WTC11 (cell line): Measurements from ENCODE around the gene DTHD1. TPM values are rescaled to one million over a fixed set of nuclear protein-coding genes. Genes with fewer than 3 reads are reported as not detected.

ENCODE experiments used
- ATAC-seq: fragments of 200-7000 bp; cut with Tn5 transposase; 2 replicates; pipeline ENCODE4 v1.10.0; 2021; ENCODE audit warnings: mild to moderate bottlenecking, moderate library complexity
- CTCF ChIA-PET: fragments of 300-600 bp; sonication (Branson Sonifier 250); formaldehyde crosslinking; loops from one replicate; lab custom pipeline; 2021; ENCODE audit warnings: antibody characterized with exemption; lab: Charles Lee
- POLR2A ChIA-PET: fragments of 350-600 bp; sonication (Branson Sonifier 250); formaldehyde crosslinking; loops from one replicate; lab custom pipeline; 2021; ENCODE audit warnings: antibody characterized with exemption; lab: Charles Lee
- DNase-seq: peaks from one replicate; pipeline ENCODE4 v3.0.0; 2021; ENCODE audit warnings: low spot score
- H3K27ac Mint-ChIP-seq: 2 replicates; pipeline ENCODE4 v1.8.0; 2021; ENCODE audit warnings: mixed read lengths
- H3K27me3 Mint-ChIP-seq: 2 replicates; pipeline ENCODE4 v1.8.0; 2021; ENCODE audit warnings: low read depth, mild to moderate bottlenecking, moderate library complexity, mixed read lengths
- H3K36me3 Mint-ChIP-seq: 2 replicates; pipeline ENCODE4 v1.8.0; 2021; ENCODE audit warnings: mixed read lengths
- H3K4me1 Mint-ChIP-seq: 2 replicates; pipeline ENCODE4 v1.8.0; 2022; ENCODE audit warnings: mixed read lengths
- H3K4me3 Mint-ChIP-seq: 2 replicates; pipeline ENCODE4 v1.8.0; 2021; ENCODE audit warnings: mild to moderate bottlenecking, moderate library complexity, mixed read lengths
- H3K9me3 Mint-ChIP-seq: 2 replicates; pipeline ENCODE4 v1.8.0; 2021; ENCODE audit warnings: mixed read lengths
- ATF1 ChIP-seq: sonication (generic); formaldehyde crosslinking; IDR thresholded peaks from 2 replicates; pipeline ENCODE4 v1.8.1; 2023; ENCODE audit warnings: mild to moderate bottlenecking, moderate library complexity, missing genetic modification reagents
- CREM ChIP-seq: sonication (generic); formaldehyde crosslinking; IDR thresholded peaks from 2 replicates; pipeline ENCODE4 v1.8.1; 2022; ENCODE audit warnings: mild to moderate bottlenecking, missing genetic modification reagents, moderate library complexity
- ELF4 ChIP-seq: sonication (generic); formaldehyde crosslinking; IDR thresholded peaks from 2 replicates; pipeline ENCODE4 v1.8.1; 2022; ENCODE audit warnings: low read depth, mild to moderate bottlenecking, moderate library complexity, missing genetic modification reagents
- EMX1 ChIP-seq: fragments of 250-450 bp; sonication (Bioruptor Pico); IDR thresholded peaks from 2 replicates; pipeline ENCODE4 v1.8.0; 2021; ENCODE audit warnings: mild to moderate bottlenecking
- FOXJ3 ChIP-seq: sonication (generic); formaldehyde crosslinking; IDR thresholded peaks from 2 replicates; pipeline ENCODE4 v1.9.0; 2021; ENCODE audit warnings: missing genetic modification reagents, mild to moderate bottlenecking, borderline replicate concordance
- FOXP1 ChIP-seq: sonication (generic); formaldehyde crosslinking; IDR thresholded peaks from 2 replicates; pipeline ENCODE4 v1.8.0; 2022; ENCODE audit warnings: missing genetic modification reagents, mild to moderate bottlenecking, moderate library complexity, borderline replicate concordance
- GTF2I ChIP-seq: fragments of 250-450 bp; sonication (Bioruptor Pico); conservative IDR thresholded peaks from 2 replicates; pipeline ENCODE4 v1.4.0; 2021; ENCODE audit warnings: mild to moderate bottlenecking
- KAT7 ChIP-seq: sonication (generic); formaldehyde crosslinking; IDR thresholded peaks from 2 replicates; pipeline ENCODE4 v1.8.1; 2023; ENCODE audit warnings: missing genetic modification reagents, mild to moderate bottlenecking, borderline replicate concordance
- MXD4 ChIP-seq: fragments of 250-450 bp; sonication (Bioruptor Pico); IDR thresholded peaks from 2 replicates; pipeline ENCODE4 v1.8.0; 2021; ENCODE audit warnings: mild to moderate bottlenecking, moderate library complexity, borderline replicate concordance
- MYBL2 ChIP-seq: sonication (generic); formaldehyde crosslinking; IDR thresholded peaks from 2 replicates; pipeline ENCODE4 v1.8.1; 2023; ENCODE audit warnings: mild to moderate bottlenecking, moderate library complexity, missing genetic modification reagents
- NFE2L1 ChIP-seq: sonication (generic); formaldehyde crosslinking; IDR thresholded peaks from 2 replicates; pipeline ENCODE4 v1.8.1; 2023; ENCODE audit warnings: missing genetic modification reagents
- SOX15 ChIP-seq: fragments of 250-450 bp; sonication (Bioruptor Pico); IDR thresholded peaks from 2 replicates; pipeline ENCODE4 v1.9.0; 2021; ENCODE audit warnings: mild to moderate bottlenecking
- TP53 ChIP-seq: sonication (generic); formaldehyde crosslinking; IDR thresholded peaks from 2 replicates; pipeline ENCODE4 v1.8.1; 2023; ENCODE audit warnings: mild to moderate bottlenecking, missing genetic modification reagents
- ZNF317 ChIP-seq: sonication (generic); formaldehyde crosslinking; IDR thresholded peaks from 2 replicates; pipeline ENCODE4 v1.8.1; 2023; ENCODE audit warnings: low read depth, mild to moderate bottlenecking, moderate library complexity, missing genetic modification reagents, borderline replicate concordance
- total RNA-seq: library from RNA; stranded (reverse); gene quantifications from 3 replicates; pipeline ENCODE4 v1.2.3, GENCODE V29; 2021
- TF ChIP-seq, protein P1 (sequence below): sonication (generic); formaldehyde crosslinking; IDR thresholded peaks from 2 replicates; pipeline ENCODE4 v1.8.0; 2023; ENCODE audit warnings: missing genetic modification reagents, mild to moderate bottlenecking, borderline replicate concordance
- TF ChIP-seq, protein P2 (sequence below): sonication (generic); formaldehyde crosslinking; IDR thresholded peaks from 2 replicates; pipeline ENCODE4 v1.8.1; 2023; ENCODE audit warnings: mild to moderate bottlenecking, missing genetic modification reagents, moderate library complexity
- TF ChIP-seq, protein P3 (sequence below): sonication (generic); formaldehyde crosslinking; IDR thresholded peaks from 2 replicates; pipeline ENCODE4 v1.8.1; 2023; ENCODE audit warnings: mild to moderate bottlenecking, missing genetic modification reagents, moderate library complexity
- TF ChIP-seq, protein P4 (sequence below): sonication (generic); formaldehyde crosslinking; IDR thresholded peaks from 2 replicates; pipeline ENCODE4 v1.8.1; 2023; ENCODE audit warnings: mild to moderate bottlenecking, missing genetic modification reagents
- TF ChIP-seq, protein P5 (sequence below): fragments of 250-450 bp; sonication (Bioruptor Pico); IDR thresholded peaks from 2 replicates; pipeline ENCODE4 v1.9.0; 2021; ENCODE audit warnings: mild to moderate bottlenecking
- TF ChIP-seq, protein P6 (sequence below): fragments of 250-450 bp; sonication (Bioruptor Pico); IDR thresholded peaks from 2 replicates; pipeline ENCODE4 v1.8.0; 2021; ENCODE audit warnings: mild to moderate bottlenecking
- TF ChIP-seq, protein P7 (sequence below): sonication (generic); formaldehyde crosslinking; IDR thresholded peaks from 2 replicates; pipeline ENCODE4 v1.8.0; 2022; ENCODE audit warnings: mild to moderate bottlenecking, missing genetic modification reagents

Gene DTHD1
- total RNA-seq, 1 experiment from 2014 or later: not detected

DNA sequence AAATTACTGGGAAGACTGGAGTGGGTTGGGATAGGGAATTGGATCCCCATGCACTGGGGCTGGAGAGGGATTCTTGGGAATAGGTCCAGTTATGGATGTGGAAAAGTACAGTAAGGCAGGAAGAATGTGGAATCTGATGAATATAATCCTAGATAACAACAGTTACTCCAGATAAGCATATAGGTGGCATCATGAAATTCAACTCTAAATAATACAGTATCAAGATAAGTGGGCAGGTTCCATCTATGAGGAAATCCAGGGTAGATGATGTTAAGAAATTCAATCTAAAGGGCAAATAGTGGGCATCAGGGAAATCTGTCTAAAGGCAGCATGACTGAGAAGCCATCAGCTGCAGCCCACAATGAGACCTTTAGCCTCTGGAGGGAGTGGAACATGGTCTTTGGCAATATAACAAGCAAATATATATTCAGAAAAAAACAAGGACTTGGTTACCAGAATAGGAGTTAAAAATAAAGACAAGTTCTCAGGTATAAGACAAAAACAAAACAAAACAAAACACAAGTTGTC is 1.2 kb downstream of the DTHD1 start (continued):
- TF ChIP-seq, protein P1, sequence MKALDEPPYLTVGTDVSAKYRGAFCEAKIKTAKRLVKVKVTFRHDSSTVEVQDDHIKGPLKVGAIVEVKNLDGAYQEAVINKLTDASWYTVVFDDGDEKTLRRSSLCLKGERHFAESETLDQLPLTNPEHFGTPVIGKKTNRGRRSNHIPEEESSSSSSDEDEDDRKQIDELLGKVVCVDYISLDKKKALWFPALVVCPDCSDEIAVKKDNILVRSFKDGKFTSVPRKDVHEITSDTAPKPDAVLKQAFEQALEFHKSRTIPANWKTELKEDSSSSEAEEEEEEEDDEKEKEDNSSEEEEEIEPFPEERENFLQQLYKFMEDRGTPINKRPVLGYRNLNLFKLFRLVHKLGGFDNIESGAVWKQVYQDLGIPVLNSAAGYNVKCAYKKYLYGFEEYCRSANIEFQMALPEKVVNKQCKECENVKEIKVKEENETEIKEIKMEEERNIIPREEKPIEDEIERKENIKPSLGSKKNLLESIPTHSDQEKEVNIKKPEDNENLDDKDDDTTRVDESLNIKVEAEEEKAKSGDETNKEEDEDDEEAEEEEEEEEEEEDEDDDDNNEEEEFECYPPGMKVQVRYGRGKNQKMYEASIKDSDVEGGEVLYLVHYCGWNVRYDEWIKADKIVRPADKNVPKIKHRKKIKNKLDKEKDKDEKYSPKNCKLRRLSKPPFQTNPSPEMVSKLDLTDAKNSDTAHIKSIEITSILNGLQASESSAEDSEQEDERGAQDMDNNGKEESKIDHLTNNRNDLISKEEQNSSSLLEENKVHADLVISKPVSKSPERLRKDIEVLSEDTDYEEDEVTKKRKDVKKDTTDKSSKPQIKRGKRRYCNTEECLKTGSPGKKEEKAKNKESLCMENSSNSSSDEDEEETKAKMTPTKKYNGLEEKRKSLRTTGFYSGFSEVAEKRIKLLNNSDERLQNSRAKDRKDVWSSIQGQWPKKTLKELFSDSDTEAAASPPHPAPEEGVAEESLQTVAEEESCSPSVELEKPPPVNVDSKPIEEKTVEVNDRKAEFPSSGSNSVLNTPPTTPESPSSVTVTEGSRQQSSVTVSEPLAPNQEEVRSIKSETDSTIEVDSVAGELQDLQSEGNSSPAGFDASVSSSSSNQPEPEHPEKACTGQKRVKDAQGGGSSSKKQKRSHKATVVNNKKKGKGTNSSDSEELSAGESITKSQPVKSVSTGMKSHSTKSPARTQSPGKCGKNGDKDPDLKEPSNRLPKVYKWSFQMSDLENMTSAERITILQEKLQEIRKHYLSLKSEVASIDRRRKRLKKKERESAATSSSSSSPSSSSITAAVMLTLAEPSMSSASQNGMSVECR (CRISPR knock-in tag): no peak
- TF ChIP-seq FOXP1 (CRISPR knock-in tag) (no peak), SOX15 (CRISPR knock-in tag) (no peak), KAT7 (no peak), MXD4 (CRISPR knock-in tag) (no peak), CREM (CRISPR knock-in tag) (no peak), NFE2L1 (CRISPR knock-in tag) (no peak)
- TF ChIP-seq, protein P2, sequence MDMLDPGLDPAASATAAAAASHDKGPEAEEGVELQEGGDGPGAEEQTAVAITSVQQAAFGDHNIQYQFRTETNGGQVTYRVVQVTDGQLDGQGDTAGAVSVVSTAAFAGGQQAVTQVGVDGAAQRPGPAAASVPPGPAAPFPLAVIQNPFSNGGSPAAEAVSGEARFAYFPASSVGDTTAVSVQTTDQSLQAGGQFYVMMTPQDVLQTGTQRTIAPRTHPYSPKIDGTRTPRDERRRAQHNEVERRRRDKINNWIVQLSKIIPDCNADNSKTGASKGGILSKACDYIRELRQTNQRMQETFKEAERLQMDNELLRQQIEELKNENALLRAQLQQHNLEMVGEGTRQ (CRISPR knock-in tag): no peak

DNA sequence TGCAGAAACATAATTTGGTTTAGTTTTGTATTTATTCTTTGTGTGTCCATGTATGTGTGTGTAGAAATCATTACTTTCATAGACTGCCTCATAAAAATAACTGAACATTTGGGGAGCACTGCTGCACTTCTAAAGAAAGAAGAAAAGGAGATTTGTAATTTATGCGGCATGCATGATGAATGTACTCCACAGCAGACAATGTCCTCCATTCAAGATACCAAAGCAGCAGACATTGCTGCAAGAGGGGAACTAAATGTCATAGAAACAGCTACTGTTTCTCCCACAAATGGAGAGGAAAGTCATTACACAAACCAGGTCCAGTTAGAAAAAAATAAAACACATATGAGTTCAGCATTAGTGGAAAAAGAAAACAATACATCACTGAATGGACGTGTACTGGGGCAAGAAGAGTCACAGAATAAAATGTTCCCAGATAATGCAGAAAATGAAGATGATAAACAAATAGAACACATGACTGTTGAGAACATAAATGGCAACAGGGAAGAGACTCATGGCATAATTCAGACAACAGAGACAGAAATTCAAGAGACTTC is 2.6 kb downstream of the DTHD1 start:
- Mint-ChIP-seq H3K27me3 (no peaks in the 10 kb centered on the region), H3K27ac (no peak overlapping the region), H3K4me1 (peaks cover 5% of the 10 kb centered on the region; the same call in 1 of the 2 replicates), H3K36me3 (no peaks in the 10 kb centered on the region), H3K9me3 (no peaks in the 10 kb centered on the region)
- ChIA-PET CTCF (no interaction called here), POLR2A (no interaction called here)
- no peak for ATAC-seq
- TF ChIP-seq MYBL2 (CRISPR knock-in tag) (no peak), EMX1 (no peak), ATF1 (CRISPR knock-in tag) (no peak)
- TF ChIP-seq, protein P3, sequence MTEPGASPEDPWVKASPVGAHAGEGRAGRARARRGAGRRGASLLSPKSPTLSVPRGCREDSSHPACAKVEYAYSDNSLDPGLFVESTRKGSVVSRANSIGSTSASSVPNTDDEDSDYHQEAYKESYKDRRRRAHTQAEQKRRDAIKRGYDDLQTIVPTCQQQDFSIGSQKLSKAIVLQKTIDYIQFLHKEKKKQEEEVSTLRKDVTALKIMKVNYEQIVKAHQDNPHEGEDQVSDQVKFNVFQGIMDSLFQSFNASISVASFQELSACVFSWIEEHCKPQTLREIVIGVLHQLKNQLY (CRISPR knock-in tag): no peak
- TF ChIP-seq, protein P4, sequence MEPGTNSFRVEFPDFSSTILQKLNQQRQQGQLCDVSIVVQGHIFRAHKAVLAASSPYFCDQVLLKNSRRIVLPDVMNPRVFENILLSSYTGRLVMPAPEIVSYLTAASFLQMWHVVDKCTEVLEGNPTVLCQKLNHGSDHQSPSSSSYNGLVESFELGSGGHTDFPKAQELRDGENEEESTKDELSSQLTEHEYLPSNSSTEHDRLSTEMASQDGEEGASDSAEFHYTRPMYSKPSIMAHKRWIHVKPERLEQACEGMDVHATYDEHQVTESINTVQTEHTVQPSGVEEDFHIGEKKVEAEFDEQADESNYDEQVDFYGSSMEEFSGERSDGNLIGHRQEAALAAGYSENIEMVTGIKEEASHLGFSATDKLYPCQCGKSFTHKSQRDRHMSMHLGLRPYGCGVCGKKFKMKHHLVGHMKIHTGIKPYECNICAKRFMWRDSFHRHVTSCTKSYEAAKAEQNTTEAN (CRISPR knock-in tag): no peak
- TF ChIP-seq, all 79 proteins: peak for 0
- H3K4me3 Mint-ChIP-seq: no peak overlapping the region
- no peak for DNase-seq

DNA sequence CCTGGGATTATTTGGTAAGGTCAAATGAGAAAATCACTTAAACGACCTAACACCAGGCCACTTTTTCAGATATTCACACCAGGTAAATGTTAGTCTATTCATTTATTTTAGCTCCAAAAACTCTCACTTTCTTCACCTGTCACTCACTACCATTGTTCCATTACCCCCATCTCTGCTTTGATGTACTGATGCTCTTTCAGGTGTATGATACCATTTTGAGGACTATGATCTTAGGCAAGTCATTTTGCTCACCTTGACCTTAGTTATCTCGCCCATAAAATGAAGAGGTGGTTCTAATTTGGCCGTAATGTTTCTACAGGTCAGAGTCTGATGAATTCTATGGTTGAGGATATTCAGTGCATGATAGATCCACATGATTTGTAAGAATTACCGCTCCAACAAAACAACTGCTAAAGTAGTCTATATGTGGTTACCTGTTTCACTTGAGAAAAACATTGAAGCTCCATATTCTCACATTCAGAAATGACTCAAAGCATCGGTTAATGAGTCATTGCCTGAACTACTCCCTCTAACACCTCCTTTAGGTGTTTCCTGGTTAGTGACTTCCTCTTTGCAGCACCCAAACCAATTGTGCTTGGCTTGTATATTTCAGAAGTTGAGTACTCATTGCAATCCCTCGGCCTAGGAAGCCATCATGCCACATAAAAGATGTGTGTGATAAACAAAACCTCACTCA is 4.5 kb downstream of the DTHD1 start:
- ChIA-PET POLR2A (no interaction called here), CTCF (no interaction called here)
- Mint-ChIP-seq H3K36me3 (no peaks in the 10 kb centered on the region), H3K9me3 (no peaks in the 10 kb centered on the region), H3K27me3 (no peaks in the 10 kb centered on the region), H3K27ac (no peak overlapping the region), H3K4me3 (no peak overlapping the region), H3K4me1 (no peaks in the 10 kb centered on the region)
- ATAC-seq (no peak), DNase-seq (no peak)
- no peak for TF ChIP-seq ELF4 (CRISPR knock-in tag)
- TF ChIP-seq, protein P5, sequence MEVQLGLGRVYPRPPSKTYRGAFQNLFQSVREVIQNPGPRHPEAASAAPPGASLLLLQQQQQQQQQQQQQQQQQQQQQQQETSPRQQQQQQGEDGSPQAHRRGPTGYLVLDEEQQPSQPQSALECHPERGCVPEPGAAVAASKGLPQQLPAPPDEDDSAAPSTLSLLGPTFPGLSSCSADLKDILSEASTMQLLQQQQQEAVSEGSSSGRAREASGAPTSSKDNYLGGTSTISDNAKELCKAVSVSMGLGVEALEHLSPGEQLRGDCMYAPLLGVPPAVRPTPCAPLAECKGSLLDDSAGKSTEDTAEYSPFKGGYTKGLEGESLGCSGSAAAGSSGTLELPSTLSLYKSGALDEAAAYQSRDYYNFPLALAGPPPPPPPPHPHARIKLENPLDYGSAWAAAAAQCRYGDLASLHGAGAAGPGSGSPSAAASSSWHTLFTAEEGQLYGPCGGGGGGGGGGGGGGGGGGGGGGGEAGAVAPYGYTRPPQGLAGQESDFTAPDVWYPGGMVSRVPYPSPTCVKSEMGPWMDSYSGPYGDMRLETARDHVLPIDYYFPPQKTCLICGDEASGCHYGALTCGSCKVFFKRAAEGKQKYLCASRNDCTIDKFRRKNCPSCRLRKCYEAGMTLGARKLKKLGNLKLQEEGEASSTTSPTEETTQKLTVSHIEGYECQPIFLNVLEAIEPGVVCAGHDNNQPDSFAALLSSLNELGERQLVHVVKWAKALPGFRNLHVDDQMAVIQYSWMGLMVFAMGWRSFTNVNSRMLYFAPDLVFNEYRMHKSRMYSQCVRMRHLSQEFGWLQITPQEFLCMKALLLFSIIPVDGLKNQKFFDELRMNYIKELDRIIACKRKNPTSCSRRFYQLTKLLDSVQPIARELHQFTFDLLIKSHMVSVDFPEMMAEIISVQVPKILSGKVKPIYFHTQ (CRISPR knock-in tag): no peak
- TF ChIP-seq, protein P6, sequence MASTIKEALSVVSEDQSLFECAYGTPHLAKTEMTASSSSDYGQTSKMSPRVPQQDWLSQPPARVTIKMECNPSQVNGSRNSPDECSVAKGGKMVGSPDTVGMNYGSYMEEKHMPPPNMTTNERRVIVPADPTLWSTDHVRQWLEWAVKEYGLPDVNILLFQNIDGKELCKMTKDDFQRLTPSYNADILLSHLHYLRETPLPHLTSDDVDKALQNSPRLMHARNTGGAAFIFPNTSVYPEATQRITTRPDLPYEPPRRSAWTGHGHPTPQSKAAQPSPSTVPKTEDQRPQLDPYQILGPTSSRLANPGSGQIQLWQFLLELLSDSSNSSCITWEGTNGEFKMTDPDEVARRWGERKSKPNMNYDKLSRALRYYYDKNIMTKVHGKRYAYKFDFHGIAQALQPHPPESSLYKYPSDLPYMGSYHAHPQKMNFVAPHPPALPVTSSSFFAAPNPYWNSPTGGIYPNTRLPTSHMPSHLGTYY (CRISPR knock-in tag): no peak
- TF ChIP-seq EMX1: no peak
- TF ChIP-seq TP53 (CRISPR knock-in tag): no peak
- no peak for TF ChIP-seq GTF2I (CRISPR knock-in tag)
- TF ChIP-seq FOXJ3 (CRISPR knock-in tag): no peak
- TF ChIP-seq ATF1 (CRISPR knock-in tag): no peak
- TF ChIP-seq ZNF317 (CRISPR knock-in tag): no peak
- TF ChIP-seq, protein P7, sequence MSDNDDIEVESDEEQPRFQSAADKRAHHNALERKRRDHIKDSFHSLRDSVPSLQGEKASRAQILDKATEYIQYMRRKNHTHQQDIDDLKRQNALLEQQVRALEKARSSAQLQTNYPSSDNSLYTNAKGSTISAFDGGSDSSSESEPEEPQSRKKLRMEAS: no peak
